Kidney tubule cell (primary cell): ENCODE results near the gene TADA3.

Experiments
- DNase-seq: peaks from one replicate; pipeline ENCODE4 v3.0.0-alpha.2; 2018; ENCODE audit warnings: low spot score

TADA3 gene

GRCh38 chr3:9760779-9761505 is 31.3 kb downstream of the TADA3 start:
- no peak for DNase-seq

GRCh38 chr3:9757427-9757826 is 34.8 kb downstream of the TADA3 start:
- no peak for DNase-seq

- peak; percentile 26 for DNase-seq
These were observed 37.6 kb downstream of the TADA3 start for GRCh38 chr3:9754678-9755077.

GRCh38 chr3:9750556-9751411 is 41.5 kb downstream of the TADA3 start:
- DNase-seq = peak; percentile 57

- DNase-seq = peak; percentile 99
These were observed 42.4 kb downstream of the TADA3 start, which contains the start of gene OGG1 for GRCh38 chr3:9749645-9750555. OGG1 (plus strand) TSS chr3:9749952; CDS start chr3:9750287, 335 bp downstream.

GRCh38 chr3:9749296-9749644 is 43.0 kb downstream of the TADA3 start:
- DNase-seq = no peak

- DNase-seq = no peak
These were observed 44.2 kb downstream of the TADA3 start for GRCh38 chr3:9748031-9748430.

- DNase-seq = peak; percentile 25
These were observed 45.0 kb downstream of the TADA3 start for GRCh38 chr3:9747267-9747666.

GRCh38 chr3:9746330-9746729 is 45.9 kb downstream of the TADA3 start:
- DNase-seq = no peak

- no peak for DNase-seq
These were observed 46.8 kb downstream of the TADA3 start for GRCh38 chr3:9745521-9745920.

- DNase-seq = no peak
These were observed 48.1 kb downstream of the TADA3 start for GRCh38 chr3:9744162-9744561.

GRCh38 chr3:9743548-9743947 is 48.7 kb downstream of the TADA3 start:
- no peak for DNase-seq

- no peak for DNase-seq
These were observed 49.7 kb downstream of the TADA3 start for GRCh38 chr3:9742560-9742959.

- no peak for DNase-seq
These were observed 53.1 kb downstream of the TADA3 start for GRCh38 chr3:9739181-9739580.

- peak; percentile 12 for DNase-seq
These were observed 55.4 kb downstream of the TADA3 start for GRCh38 chr3:9736831-9737230.

- peak; percentile 16 for DNase-seq
These were observed 59.5 kb downstream of the TADA3 start for GRCh38 chr3:9732740-9733115.

- DNase-seq = peak; percentile 17
These were observed 60.1 kb downstream of the TADA3 start for GRCh38 chr3:9732080-9732739.

- DNase-seq = peak; percentile 99
These were observed 60.8 kb downstream of the TADA3 start, which contains the start of gene BRPF1 for GRCh38 chr3:9731206-9732079. BRPF1 (plus strand) TSS chr3:9731735; CDS start chr3:9734141, 2,406 bp downstream.

- DNase-seq = no peak
These were observed 61.5 kb downstream of the TADA3 start for GRCh38 chr3:9730657-9731205.
